NCI-H1092 (cell line): ENCODE measurements around the gene CCSER1.
"Not testable (repeated sequence)": the region's sequence is repeated elsewhere in the genome, so short reads cannot be mapped to it uniquely, and the experiment has no call there.

ENCODE experiments used
- DNase-seq: peaks from one replicate; lab custom pipeline; 2025; lab: John Stamatoyannopoulos, UW

CCSER1 gene

GRCh38 chr4:91064157-91064853 lies 937.1 kb downstream of the CCSER1 start:
- peak; percentile 83 for DNase-seq

- DNase-seq: no peak
Observed at GRCh38 chr4:91065117-91065516, 937.9 kb downstream of the CCSER1 start.

GRCh38 chr4:91070736-91071135 lies 943.5 kb downstream of the CCSER1 start:
- no peak for DNase-seq

- DNase-seq: no peak
Observed at GRCh38 chr4:91076147-91076546, 949.0 kb downstream of the CCSER1 start.

- DNase-seq: no peak
Observed at GRCh38 chr4:91085961-91086360, 958.8 kb downstream of the CCSER1 start.

GRCh38 chr4:91087743-91088142 lies 960.5 kb downstream of the CCSER1 start:
- no peak for DNase-seq

GRCh38 chr4:91089178-91089577 lies 962.0 kb downstream of the CCSER1 start:
- no peak for DNase-seq

- no peak for DNase-seq
Observed at GRCh38 chr4:91092398-91092980, 965.3 kb downstream of the CCSER1 start.

GRCh38 chr4:91094220-91094619 lies 967.0 kb downstream of the CCSER1 start:
- not testable (repeated sequence) for DNase-seq

GRCh38 chr4:91099666-91100065 lies 972.5 kb downstream of the CCSER1 start:
- no peak for DNase-seq

- no peak for DNase-seq
Observed at GRCh38 chr4:91108751-91109150, 981.6 kb downstream of the CCSER1 start.

GRCh38 chr4:91111556-91111955 lies 984.4 kb downstream of the CCSER1 start:
- DNase-seq: no peak

- peak; percentile 37 for DNase-seq
Observed at GRCh38 chr4:91113130-91113706, 986.0 kb downstream of the CCSER1 start.

GRCh38 chr4:91114386-91114785 lies 987.2 kb downstream of the CCSER1 start:
- DNase-seq: no peak

- DNase-seq: no peak
Observed at GRCh38 chr4:91116861-91117260, 989.7 kb downstream of the CCSER1 start.

GRCh38 chr4:91118597-91118996 lies 991.4 kb downstream of the CCSER1 start:
- no peak for DNase-seq

GRCh38 chr4:91123742-91124141 lies 996.5 kb downstream of the CCSER1 start:
- DNase-seq: no peak

GRCh38 chr4:91127192-91127591 lies 1000.0 kb downstream of the CCSER1 start:
- no peak for DNase-seq

- DNase-seq: no peak
Observed at GRCh38 chr4:91127831-91128230, 1000.6 kb downstream of the CCSER1 start.

GRCh38 chr4:91128519-91128918 lies 1001.3 kb downstream of the CCSER1 start:
- no peak for DNase-seq

- DNase-seq: no peak
Observed at GRCh38 chr4:91147067-91147466, 1019.9 kb downstream of the CCSER1 start.

- not testable (repeated sequence) for DNase-seq
Observed at GRCh38 chr4:91154041-91154440, 1026.8 kb downstream of the CCSER1 start.

GRCh38 chr4:91167864-91168653 lies 1040.9 kb downstream of the CCSER1 start:
- not testable (repeated sequence) for DNase-seq
